NCI-H524 treated with DMSO at 0.1 percent for 48 hours (cell line): ENCODE data around the gene VSNL1.

Experiments used
- DNase-seq: peaks from one replicate; lab custom pipeline; 2025; lab: John Stamatoyannopoulos, UW

Gene VSNL1

GRCh38 chr2:17583166-17583565 lies 42.7 kb downstream of the VSNL1 start:
- no peak for DNase-seq

GRCh38 chr2:17583646-17584045 lies 43.1 kb downstream of the VSNL1 start:
- DNase-seq: no peak

GRCh38 chr2:17584689-17585088 lies 44.2 kb downstream of the VSNL1 start:
- no peak for DNase-seq

GRCh38 chr2:17587469-17587868 lies 47.0 kb downstream of the VSNL1 start:
- no peak for DNase-seq

GRCh38 chr2:17588031-17588430 lies 47.5 kb downstream of the VSNL1 start:
- DNase-seq: no peak

GRCh38 chr2:17589406-17590035 lies 49.0 kb downstream of the VSNL1 start:
- no peak for DNase-seq

GRCh38 chr2:17590342-17590911 lies 49.9 kb downstream of the VSNL1 start:
- no peak for DNase-seq

- no peak for DNase-seq
These were observed 51.4 kb downstream of the VSNL1 start for GRCh38 chr2:17591846-17592245.

- DNase-seq: no peak
These were observed 52.4 kb downstream of the VSNL1 start for GRCh38 chr2:17592731-17593409.

GRCh38 chr2:17593445-17593840 lies 52.9 kb downstream of the VSNL1 start:
- no peak for DNase-seq

- no peak for DNase-seq
These were observed 53.5 kb downstream of the VSNL1 start for GRCh38 chr2:17593841-17594491.

GRCh38 chr2:17594533-17595401 lies 54.3 kb downstream of the VSNL1 start:
- no peak for DNase-seq

- DNase-seq: no peak
These were observed 59.1 kb downstream of the VSNL1 start for GRCh38 chr2:17599617-17600016.

- DNase-seq: no peak
These were observed 60.2 kb downstream of the VSNL1 start for GRCh38 chr2:17600556-17601204.

- no peak for DNase-seq
These were observed 63.6 kb downstream of the VSNL1 start for GRCh38 chr2:17604050-17604449.

GRCh38 chr2:17605696-17606095 lies 65.2 kb downstream of the VSNL1 start:
- DNase-seq: no peak

GRCh38 chr2:17606851-17607250 lies 66.4 kb downstream of the VSNL1 start:
- no peak for DNase-seq

GRCh38 chr2:17607379-17607778 lies 66.9 kb downstream of the VSNL1 start:
- no peak for DNase-seq

GRCh38 chr2:17608251-17608650 lies 67.8 kb downstream of the VSNL1 start:
- DNase-seq: no peak

- DNase-seq: no peak
These were observed 70.0 kb downstream of the VSNL1 start for GRCh38 chr2:17610521-17610920.

GRCh38 chr2:17611036-17611435 lies 70.5 kb downstream of the VSNL1 start:
- DNase-seq: no peak
